HAP-1 (cell line): ENCODE results near the gene IST1.

Experiments used
- DNase-seq, 2 experiments: peaks; one replicate each; pipeline ENCODE4 v3.0.0-alpha.2; 2016 to 2020; ENCODE audit warnings: low spot score in 2 of 2
- H3K27me3 ChIP-seq: fragments of 250-450 bp; sonication (Bioruptor Pico); 2 replicates; pipeline ENCODE4 v1.5.1; 2020; ENCODE audit warnings: low read depth, mild to moderate bottlenecking, moderate library complexity
- H3K36me3 ChIP-seq: fragments of 250-450 bp; sonication (Bioruptor Pico); replicated peaks from 2 replicates; pipeline ENCODE4 v1.5.1; 2020; ENCODE audit warnings: mild to moderate bottlenecking
- H3K4me1 ChIP-seq: fragments of 250-450 bp; sonication (Bioruptor Pico); 2 replicates; pipeline ENCODE4 v1.5.1; 2020; ENCODE audit warnings: mild to moderate bottlenecking
- H3K4me3 ChIP-seq: fragments of 250-450 bp; sonication (Bioruptor Pico); 2 replicates; pipeline ENCODE4 v1.5.1; 2020; ENCODE audit warnings: mild to moderate bottlenecking, moderate library complexity
- H3K9me3 ChIP-seq: fragments of 250-450 bp; sonication (Bioruptor Pico); 2 replicates; pipeline ENCODE4 v1.5.1; 2020; ENCODE audit warnings: mild to moderate bottlenecking, moderate library complexity
- in situ Hi-C: fragments of 300-500 bp; cut with MboI; formaldehyde crosslinking; loops from 3 replicates; pipeline ENCODE4 v1.14.3; 2020; ENCODE audit warnings: low sequenced_read_pairs, inconsistent platforms, mixed read lengths

Gene IST1

DNA sequence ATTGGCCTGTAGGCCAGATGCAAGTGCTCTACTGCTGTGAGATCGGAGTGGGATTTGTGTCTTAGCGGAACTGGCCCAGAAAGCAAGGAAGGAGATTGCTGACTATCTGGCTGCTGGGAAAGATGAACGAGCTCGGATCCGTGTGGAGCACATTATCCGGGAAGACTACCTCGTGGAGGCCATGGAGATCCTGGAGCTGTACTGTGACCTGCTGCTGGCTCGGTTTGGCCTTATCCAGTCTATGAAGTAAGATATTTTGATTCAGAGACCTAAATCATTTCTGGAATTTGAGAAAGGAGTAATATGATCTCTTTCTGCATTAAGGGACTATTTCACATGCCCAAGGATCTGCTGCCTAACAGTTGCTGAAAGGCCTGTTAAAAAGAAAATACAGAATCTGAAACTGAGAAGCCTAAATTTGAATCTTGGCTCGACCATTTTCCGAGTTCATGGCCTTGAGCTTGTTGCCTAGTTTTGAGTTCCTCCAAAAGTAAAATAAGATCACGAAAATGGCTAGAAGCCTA, 21.1 kb downstream of the IST1 start:
- H3K4me3 ChIP-seq: no peak overlapping the region
- DNase-seq: no peak
- no peaks in the 10 kb centered on the region for H3K27me3 ChIP-seq
- H3K4me1 ChIP-seq: no peaks in the 10 kb centered on the region
- in situ Hi-C loops: no loop called here
- no peaks in the 10 kb centered on the region for H3K9me3 ChIP-seq
- H3K36me3 ChIP-seq: peaks cover 83% of the 10 kb centered on the region

DNA sequence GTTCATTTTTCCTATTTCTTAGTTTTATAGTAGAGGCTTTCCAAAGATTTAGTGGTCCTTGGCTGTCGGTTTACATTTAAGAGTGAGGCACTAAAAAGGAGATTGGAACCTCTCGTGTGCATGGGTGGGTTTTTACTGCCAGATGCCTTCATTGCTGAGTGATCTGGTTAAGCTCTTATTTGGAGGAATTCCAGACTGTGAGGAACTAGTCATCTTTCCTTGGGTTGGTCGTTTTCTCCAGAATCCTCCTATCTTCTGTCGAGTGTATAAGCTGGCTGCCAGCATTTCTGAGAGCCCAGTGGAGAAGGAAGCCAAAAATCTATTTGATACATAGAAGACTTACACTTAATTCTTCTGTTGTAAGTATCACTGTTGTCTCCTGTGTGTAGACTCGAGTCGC, 22.6 kb downstream of the IST1 start:
- Histone ChIP-seq H3K4me1 (no peaks in the 10 kb centered on the region), H3K27me3 (no peaks in the 10 kb centered on the region), H3K4me3 (no peak overlapping the region), H3K9me3 (no peaks in the 10 kb centered on the region), H3K36me3 (peaks cover 86% of the 10 kb centered on the region)
- in situ Hi-C loops: no loop called here
- DNase-seq: no peak

DNA sequence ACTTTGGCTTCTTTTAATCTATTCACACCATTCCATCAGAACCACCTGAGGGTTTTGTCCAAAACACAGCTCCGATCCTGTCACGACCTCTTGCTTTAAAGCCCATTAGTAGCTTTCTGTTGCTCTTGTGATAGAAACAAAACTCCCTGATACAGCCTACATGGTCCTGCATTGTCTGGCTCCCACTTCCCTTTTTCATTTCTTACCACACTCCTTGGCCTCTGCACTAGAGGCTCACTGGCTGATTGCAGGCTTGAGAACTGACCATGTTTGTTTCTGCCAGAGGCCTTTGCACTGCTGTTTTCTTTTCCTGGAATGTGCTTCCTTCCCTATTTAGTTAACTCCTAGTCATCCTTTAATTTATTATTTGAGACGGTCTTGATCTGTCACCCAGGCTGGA, 23.7 kb downstream of the IST1 start:
- no peak for DNase-seq
- no peaks in the 10 kb centered on the region for H3K27me3 ChIP-seq
- peaks cover 98% of the 10 kb centered on the region for H3K36me3 ChIP-seq
- in situ Hi-C loops: no loop called here
- H3K4me3 ChIP-seq: no peak overlapping the region
- no peaks in the 10 kb centered on the region for H3K4me1 ChIP-seq
- no peaks in the 10 kb centered on the region for H3K9me3 ChIP-seq

DNA sequence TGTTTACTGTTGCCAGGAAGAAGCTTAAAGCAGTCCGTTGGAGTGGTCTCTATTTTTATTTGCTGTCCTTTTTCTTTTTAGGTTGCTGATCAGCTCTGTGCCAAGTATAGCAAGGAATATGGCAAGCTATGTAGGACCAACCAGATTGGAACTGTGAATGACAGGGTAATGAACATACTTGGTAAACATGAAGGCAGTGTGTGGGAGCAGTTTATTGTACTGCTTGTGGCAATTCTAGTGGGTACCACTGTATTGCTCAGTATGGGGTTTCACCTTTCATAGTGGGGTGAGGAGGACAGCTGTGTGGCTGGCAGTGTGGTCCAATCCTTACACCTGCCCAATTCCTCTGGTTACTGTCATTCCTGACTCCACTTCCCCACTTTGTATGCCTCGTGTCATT, 25.3 kb downstream of the IST1 start:
- Histone ChIP-seq H3K36me3 (peaks cover 96% of the 10 kb centered on the region), H3K27me3 (no peaks in the 10 kb centered on the region), H3K9me3 (no peaks in the 10 kb centered on the region), H3K4me1 (no peaks in the 10 kb centered on the region), H3K4me3 (no peak overlapping the region)
- DNase-seq: no peak
- in situ Hi-C loops: no loop called here

DNA sequence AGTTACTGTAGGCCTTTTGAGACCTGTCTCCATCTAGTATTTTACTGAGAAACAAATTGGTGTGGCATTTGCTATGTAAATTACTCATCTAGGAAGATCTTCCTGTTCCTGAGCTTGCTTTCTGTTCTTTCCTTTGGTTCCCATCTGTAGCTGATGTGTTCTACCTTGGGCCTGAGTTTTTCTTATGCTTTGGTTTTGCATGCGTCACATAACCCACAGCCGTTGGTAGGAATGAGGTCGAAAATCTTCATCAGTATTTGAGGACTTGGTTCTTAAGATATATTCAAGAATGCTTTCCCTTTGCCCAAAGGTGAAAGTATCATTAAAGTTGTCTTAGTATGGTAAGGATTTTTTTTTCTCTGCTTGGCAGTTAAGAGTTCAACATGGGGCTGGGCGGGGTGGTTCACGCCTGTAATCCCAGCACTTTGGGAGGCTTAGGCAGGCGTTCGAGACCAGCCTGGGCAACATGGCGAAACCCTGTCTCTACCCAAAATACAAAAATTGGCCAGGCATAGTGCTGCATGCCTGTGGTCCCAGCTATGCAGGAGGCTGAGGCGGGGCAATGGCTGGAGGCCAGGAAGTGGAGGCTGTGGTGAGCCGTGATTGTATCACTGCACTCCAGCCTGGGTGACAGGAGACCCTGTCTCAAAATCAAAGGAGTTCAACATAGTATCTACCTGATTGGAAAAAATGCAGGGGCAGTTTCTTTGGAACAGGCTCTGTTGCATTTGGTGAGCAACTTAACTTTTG, 28.8 kb downstream of the IST1 start:
- Histone ChIP-seq H3K4me3 (no peak overlapping the region), H3K27me3 (no peaks in the 10 kb centered on the region), H3K9me3 (no peaks in the 10 kb centered on the region), H3K4me1 (no peaks in the 10 kb centered on the region), H3K36me3 (peaks cover 91% of the 10 kb centered on the region)
- DNase-seq: no peak
- in situ Hi-C loops: no loop called here

DNA sequence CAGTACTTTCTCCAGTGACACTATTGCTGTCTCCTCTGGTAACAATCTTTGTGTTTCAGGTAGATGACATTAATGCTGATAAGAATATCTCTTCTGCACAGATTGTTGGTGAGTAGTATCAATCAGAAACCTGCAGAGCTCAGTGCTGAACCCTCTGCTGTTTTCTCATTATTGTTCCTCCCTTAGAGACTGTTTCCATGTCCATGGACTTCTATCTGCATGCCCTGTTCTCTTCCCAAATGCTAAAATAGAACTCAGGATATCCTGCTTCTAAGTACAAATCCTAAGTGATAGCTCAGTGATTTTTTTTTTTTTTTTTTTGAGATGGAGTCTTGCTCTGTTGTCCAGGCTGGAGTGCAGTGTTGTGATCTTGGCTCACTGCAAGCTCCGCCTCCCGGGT, 29.4 kb downstream of the IST1 start:
- H3K27me3 ChIP-seq: no peaks in the 10 kb centered on the region
- H3K4me3 ChIP-seq: no peak overlapping the region
- DNase-seq: no peak
- in situ Hi-C loops: no loop called here
- no peaks in the 10 kb centered on the region for H3K9me3 ChIP-seq
- no peaks in the 10 kb centered on the region for H3K4me1 ChIP-seq
- peaks cover 90% of the 10 kb centered on the region for H3K36me3 ChIP-seq

DNA sequence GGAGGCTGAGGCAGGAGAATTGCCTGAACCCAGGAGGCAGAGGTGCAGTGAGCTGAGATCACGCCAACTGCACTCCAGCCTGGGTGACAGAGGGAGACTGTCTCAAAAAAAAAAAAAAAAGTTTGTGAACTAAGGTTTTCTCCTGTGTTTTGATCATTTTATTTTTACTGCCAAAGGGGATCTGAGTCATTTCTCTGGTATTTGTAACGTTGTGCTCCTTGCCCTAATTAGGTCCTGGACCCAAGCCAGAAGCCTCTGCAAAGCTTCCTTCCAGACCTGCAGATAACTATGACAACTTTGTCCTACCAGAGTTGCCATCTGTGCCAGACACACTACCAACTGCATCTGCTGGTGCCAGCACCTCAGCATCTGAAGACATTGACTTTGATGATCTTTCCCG, 32.1 kb downstream of the IST1 start:
- in situ Hi-C loops: no loop called here
- Histone ChIP-seq H3K4me3 (no peak overlapping the region), H3K4me1 (no peaks in the 10 kb centered on the region), H3K9me3 (no peaks in the 10 kb centered on the region), H3K27me3 (no peaks in the 10 kb centered on the region), H3K36me3 (peaks cover 83% of the 10 kb centered on the region)
- peak in 1 of 2 experiments; percentile 39 for DNase-seq

DNA sequence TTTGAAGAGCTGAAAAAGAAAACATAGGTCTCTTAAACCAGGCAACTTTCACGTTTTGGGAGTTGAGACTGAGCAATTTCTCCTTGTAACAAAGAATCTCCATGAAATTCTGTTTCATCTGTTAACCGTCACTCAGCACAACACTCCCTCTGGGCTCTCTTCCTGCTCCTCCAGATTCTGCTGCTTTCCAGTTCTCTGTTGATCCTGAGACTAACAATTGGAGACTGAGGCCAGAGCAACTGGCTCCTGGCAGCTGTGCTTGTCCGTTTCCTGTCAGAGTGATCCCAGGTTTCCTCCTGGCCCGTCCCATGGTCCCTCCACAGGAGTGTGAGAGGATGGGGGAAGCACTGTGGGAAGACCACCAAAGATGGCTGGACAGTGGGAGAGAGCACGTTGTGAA, 32.5 kb downstream of the IST1 start:
- no peak for DNase-seq
- Histone ChIP-seq H3K4me3 (no peak overlapping the region), H3K27me3 (no peaks in the 10 kb centered on the region), H3K9me3 (no peaks in the 10 kb centered on the region), H3K36me3 (peaks cover 79% of the 10 kb centered on the region), H3K4me1 (no peaks in the 10 kb centered on the region)
- in situ Hi-C loops: no loop called here

DNA sequence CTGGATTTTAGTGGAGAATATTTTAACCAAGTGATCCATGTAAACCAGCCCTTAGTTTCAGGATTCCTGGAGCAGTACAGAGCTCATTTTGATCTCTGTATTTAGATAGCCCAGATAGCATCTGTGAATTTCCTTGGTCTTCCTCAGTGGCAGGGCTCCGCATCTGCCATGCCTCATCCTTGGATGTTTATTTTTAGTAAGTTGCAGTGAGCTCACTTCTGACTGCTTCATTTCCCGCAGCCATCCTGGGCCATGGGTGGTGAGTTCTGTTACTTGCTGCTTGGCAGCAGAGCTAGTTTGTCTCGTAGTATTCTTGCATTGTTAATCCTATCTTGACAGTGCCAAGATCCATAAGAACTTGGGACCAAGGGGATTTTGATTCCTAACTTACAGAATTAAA, 33.7 kb downstream of the IST1 start:
- no peak overlapping the region for H3K4me3 ChIP-seq
- no peaks in the 10 kb centered on the region for H3K9me3 ChIP-seq
- no peaks in the 10 kb centered on the region for H3K4me1 ChIP-seq
- no peaks in the 10 kb centered on the region for H3K27me3 ChIP-seq
- peaks cover 72% of the 10 kb centered on the region for H3K36me3 ChIP-seq
- DNase-seq: no peak
- in situ Hi-C loops: no loop called here

DNA sequence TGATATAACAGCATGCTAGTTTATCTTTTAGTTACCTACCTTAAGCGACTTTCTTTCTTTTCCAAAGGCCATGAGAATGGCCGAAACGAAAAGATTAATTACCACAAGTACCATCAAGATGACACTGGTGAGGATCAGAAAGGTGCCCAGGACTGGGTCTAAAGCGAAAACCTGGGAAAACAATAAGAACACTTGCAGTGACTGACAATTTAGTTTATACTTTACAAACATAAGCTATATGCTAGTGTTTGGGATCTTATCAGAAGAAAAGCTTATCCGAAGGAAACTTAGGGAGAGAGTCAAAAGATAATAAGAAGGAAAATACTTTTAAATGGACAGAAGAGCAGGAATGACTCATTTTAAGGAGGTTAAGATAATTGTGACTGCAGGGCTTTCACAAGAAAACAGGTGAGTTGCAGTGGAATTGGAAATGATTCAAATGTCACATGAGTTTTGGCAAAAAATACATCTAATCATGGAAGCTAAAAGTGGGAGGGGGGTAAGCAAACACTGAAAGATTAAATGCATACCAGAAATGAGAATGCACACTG, 34.8 kb downstream of the IST1 start:
- H3K27me3 ChIP-seq: no peaks in the 10 kb centered on the region
- in situ Hi-C loops: no loop called here
- H3K9me3 ChIP-seq: no peaks in the 10 kb centered on the region
- H3K4me3 ChIP-seq: no peak overlapping the region
- DNase-seq: no peak
- H3K4me1 ChIP-seq: peaks cover 5% of the 10 kb centered on the region
- peaks cover 72% of the 10 kb centered on the region for H3K36me3 ChIP-seq

DNA sequence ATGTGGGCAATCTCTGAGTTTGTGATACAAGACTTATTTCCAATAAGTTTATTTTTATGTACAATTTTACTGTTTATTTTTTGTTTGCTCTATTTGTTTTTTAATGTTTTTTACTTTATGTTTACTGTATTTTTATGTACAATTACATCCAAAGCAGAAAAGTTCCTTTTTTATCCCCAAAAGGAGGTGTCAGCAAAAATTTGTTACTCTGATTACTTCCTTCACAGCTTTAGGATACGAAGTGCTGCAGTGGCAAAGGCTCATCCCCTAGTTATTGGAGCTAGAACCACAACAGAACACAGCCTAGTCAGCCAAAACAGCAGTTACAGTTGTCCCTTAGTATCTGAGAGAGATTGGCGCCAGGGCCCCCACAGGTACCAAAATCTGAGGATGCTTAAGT, 35.7 kb downstream of the IST1 start:
- H3K4me1 ChIP-seq: peaks cover 7% of the 10 kb centered on the region
- no peak overlapping the region for H3K4me3 ChIP-seq
- H3K36me3 ChIP-seq: peaks cover 66% of the 10 kb centered on the region
- H3K9me3 ChIP-seq: no peaks in the 10 kb centered on the region
- no peaks in the 10 kb centered on the region for H3K27me3 ChIP-seq
- in situ Hi-C loops: no loop called here
- DNase-seq: no peak

DNA sequence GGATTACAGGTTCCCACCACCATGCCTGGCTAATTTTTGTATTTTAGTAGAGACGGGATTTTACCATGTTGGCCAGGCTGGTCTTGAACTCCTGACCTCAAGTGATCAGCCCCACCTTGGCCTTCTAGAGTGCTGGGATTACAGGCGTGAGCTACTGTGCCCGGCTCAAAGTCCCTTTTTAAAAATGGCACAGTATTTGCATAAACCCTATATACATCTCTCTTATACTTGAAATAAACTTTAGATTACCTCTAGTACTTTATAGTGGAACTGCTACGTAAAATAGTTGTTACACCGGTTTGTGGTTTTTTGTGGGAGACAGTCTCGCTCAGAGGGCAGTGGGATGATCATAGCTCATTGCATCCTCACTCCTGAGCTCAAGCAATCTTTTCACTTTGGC, 36.3 kb downstream of the IST1 start:
- Histone ChIP-seq H3K27me3 (no peaks in the 10 kb centered on the region), H3K4me1 (peaks cover 7% of the 10 kb centered on the region), H3K36me3 (peaks cover 62% of the 10 kb centered on the region), H3K9me3 (no peaks in the 10 kb centered on the region), H3K4me3 (no peak overlapping the region)
- DNase-seq: no peak
- in situ Hi-C loops: no loop called here

DNA sequence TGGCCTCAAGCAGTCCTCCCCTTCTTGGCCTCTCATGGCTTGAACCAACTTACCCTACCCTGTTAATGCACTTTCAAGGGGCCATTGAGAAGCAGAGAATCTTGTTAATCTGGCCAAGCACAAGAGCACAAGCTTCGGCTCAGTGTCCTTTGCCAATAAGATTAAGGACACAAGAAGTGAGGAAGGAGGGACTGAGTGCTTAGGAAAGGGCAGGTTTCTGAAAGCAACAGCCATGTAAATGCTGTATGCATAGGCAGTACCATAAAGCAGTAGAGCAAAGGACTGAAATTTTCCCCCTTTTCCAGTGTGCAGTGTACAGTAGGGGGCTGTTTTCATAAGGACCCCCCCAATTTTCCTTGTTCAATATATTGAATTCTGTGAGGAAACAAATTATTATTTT, 37.7 kb downstream of the IST1 start:
- in situ Hi-C loops: no loop called here
- Histone ChIP-seq H3K4me3 (no peak overlapping the region), H3K27me3 (no peaks in the 10 kb centered on the region), H3K9me3 (no peaks in the 10 kb centered on the region), H3K36me3 (peaks cover 51% of the 10 kb centered on the region), H3K4me1 (peaks cover 7% of the 10 kb centered on the region)
- DNase-seq: no peak

DNA sequence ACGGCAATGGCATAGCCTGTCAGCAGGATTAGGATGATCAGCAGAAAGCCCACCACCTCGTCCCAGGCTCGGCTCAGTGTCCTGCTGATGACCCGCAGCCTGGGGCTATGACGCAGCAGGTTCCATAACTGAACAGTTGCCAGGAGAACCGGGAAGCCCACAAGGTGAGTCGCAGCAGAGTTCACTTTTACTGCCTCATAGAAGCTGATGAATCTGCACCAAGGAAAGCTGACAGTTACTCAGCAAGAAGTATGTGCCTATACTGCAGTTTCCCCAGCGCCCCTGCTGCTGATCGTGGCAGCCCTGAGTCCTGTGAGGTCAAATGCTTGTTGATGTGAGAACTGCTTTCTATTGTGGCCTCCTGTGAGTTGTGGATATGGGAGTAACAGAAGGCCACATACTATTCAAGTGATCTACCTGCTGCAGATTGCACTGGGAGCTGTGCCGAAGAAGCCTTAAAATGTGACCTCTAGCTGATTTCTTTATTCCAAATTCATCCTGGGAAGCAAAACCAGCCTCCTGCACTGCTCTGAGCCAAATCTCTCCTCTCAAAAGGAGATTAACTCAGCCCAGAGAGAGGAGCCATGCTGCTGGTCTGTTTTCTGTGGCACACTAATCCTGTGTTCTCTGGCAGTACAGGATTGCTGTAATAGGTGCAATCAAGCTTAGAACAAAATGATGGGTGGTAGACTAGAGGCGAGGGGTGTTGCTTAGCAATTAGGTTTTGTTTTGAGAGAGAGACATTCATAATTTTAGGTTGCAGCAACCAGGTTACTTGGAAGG, 38.8 kb downstream of the IST1 start:
- Histone ChIP-seq H3K9me3 (no peaks in the 10 kb centered on the region), H3K36me3 (peaks cover 40% of the 10 kb centered on the region), H3K4me1 (peaks cover 7% of the 10 kb centered on the region), H3K4me3 (no peak overlapping the region), H3K27me3 (no peaks in the 10 kb centered on the region)
- in situ Hi-C loops: no loop called here
- no peak for DNase-seq
